ENCODE measurements around the gene SMIM28. TPM values are rescaled to one million over a fixed set of nuclear protein-coding genes. Genes with fewer than 3 reads are reported as not detected.

SMIM28 gene
- total RNA-seq, 4 donors from 2014 or later, result not detected

DNA sequence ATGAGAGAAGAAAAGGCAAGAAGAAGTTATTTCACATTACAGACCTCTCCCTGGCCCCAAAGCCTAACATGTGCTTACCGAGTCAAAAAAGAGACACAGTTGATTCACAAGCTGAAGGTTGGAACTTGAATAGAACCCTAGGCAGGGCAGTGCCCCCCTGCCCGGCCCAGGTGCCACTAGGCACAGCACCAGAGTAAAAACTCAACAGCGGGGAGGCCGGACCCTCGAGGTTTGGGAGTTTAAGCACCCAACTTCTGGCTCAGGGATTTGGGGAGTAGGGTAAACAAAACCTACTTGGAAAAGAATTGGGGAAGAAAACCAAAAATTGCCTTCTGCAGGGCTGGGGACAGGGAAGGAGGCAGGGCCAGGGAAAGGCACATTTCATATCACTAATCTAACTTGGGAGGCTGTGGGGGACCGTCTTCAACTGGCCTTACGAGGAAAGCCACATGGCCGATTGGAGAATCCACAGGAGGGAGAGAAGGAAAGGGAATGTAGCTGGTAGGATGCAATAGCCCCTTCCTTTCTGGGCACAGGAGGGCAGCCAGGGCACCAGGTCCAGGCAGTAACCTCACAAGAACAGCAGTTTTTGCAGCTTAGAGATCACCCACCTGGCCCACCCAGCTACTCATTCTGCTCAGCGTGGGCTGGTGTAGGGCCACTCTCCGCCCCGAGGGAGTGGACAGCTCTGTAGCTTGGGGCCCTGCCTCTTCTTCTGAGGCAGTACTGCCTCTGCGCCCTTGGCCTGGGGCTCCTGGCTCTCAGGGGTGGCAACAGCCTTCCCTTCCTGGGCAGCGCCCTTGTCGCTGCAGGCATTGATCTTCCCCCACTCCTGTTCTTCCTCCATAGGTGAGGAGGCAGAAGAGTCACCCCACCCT lies 24.5 kb downstream of the SMIM28 start:
- TF ChIP-seq CTCF (IDR thresholded peaks at IDR 0.05; ENCODE audit: low read depth), result no peak

- TF ChIP-seq CTCF (IDR thresholded peaks at IDR 0.05; ENCODE audit: low read depth), result no peak
Observed at GRCh38 chr6:138402838-138403187, 25.1 kb downstream of the SMIM28 start.

DNA sequence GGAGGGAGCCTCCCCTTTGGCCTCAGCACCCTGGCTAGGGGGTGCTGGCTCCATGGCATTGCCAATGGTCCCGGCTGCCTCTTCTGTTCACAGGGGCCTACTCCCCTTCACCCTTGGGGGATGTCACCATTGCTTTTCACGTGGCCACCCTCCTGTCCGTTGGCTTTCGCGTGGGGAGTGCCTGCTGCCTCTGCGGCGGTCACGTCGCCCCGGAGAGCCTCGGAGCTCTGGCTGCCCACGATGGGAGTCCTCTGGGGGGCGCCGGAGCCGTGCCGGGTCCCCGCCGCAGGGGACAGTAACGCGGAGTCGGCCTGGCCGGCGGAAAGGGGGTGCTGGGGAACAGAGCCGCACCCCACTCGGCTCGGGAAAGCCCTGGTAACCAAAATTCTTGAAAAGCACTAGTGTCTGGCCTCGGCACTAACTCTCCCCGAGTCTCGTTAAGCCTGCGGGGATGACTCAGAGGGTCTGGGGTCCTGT lies 25.7 kb downstream of the SMIM28 start:
- TF ChIP-seq CTCF (IDR thresholded peaks at IDR 0.05; ENCODE audit: low read depth), result no peak

- TF ChIP-seq CTCF (IDR thresholded peaks at IDR 0.05; ENCODE audit: low read depth), result no peak
Observed at GRCh38 chr6:138403801-138404665, 26.3 kb downstream of the SMIM28 start, which contains the start of gene HEBP2. HEBP2 (plus strand) TSS chr6:138404223; CDS start chr6:138404496, 273 bp downstream.

DNA sequence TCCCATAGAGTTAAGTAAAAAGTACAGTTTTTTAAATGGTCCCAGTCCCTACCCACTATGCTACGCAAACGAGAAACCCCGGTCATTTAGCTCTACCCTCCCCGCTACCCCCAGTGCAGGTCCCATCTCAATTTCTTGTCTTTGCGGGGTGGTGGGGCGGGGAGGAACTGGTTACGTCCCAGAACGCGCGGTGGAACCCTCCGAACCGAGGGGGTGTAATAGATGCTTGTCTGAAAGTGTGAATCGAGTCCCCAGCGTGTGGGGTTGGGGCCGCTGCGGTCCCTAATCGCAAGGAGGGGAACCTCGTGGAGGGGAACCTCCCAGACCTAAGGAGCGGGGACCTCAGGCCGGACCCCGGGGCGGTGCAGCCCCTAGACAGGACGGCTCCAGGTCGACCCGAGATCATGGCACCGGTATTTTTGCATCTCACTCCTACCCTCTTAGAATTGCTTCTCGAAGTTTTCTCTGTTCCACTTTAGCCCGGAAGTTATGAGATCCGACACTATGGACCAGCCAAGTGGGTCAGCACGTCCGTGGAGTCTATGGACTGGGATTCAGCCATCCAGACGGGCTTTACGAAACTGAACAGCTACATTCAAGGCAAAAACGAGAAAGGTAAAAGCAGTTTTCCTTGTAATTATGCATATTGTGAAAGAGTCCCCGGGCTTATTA lies 27.1 kb downstream of the SMIM28 start:
- no peak for TF ChIP-seq CTCF (IDR thresholded peaks at IDR 0.05; ENCODE audit: low read depth)

DNA sequence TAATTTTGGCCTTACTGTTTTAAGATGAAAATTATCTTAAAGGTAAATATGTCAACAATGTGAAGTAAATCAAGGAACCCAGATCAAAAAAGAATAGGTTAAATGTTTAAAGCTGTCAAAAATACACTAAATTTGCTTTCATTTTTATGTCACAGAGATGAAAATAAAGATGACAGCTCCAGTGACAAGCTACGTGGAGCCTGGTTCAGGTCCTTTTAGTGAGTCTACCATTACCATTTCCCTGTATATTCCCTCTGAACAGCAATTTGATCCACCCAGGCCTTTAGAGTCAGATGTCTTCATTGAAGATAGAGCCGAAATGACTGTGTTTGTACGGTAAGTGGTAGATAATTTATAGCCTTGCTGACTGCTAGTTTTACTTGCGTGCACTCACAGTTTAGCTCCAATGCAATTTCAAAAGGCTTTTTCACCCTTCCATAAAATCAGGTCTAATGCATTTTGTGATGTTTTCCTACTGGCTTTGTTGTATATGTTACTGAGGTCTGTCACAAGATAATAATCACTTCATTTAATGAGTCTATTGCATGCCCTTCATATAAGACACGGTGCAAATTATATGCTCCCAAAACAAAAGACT lies 28.2 kb downstream of the SMIM28 start:
- TF ChIP-seq CTCF (IDR thresholded peaks at IDR 0.05; ENCODE audit: low read depth), result no peak

Measured in subcutaneous adipose tissue (tissue), 4 donors.